Stomach (tissue), 4 donors: Measurements from ENCODE around the gene PPP2R2C.

ENCODE experiments used
- POLR2AphosphoS5 ChIP-seq, 3 donors: sonication (generic); formaldehyde crosslinking; IDR thresholded peaks; one replicate each; pipeline ENCODE4 v1.6.1; 2016; ENCODE audit warnings: antibody characterized with exemption in 3 of 3
- TF ChIP-seq, protein P1 (sequence below), 7 experiments: fragments of 450-650 bp in 4 of 7; fragments of 200-600 bp in 3 of 7; sonication (generic) in 3 of 7; IDR thresholded peaks; one replicate each; pipeline ENCODE4 v1.5.1; 2016 to 2019; ENCODE audit warnings: antibody characterized with exemption in 7 of 7, control low read depth in 2 of 7, mild to moderate bottlenecking in 1 of 7

DNA sequence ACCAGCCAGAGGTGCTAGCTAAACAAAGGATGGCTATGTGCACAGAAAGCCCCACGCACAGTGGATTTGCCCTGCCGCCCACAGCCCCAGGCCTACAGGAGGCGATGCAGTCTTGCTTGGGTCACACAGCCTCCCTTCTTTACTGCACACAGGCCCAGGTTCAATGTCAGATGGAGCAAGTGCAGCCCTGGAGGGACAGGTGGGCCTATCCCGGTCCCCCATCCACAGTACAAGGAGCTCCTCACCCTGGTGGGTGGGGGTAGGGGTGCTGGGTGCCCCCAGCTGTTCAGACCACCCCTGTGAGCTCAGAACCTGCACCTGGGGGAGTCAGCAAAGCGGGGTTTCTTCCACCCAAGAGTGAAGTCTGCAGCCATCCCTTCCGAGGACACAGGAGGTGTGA lies 114.9 kb downstream of the PPP2R2C start:
- no peak for TF ChIP-seq POLR2AphosphoS5 (IDR thresholded peaks at IDR 0.05)
- TF ChIP-seq, protein P1, sequence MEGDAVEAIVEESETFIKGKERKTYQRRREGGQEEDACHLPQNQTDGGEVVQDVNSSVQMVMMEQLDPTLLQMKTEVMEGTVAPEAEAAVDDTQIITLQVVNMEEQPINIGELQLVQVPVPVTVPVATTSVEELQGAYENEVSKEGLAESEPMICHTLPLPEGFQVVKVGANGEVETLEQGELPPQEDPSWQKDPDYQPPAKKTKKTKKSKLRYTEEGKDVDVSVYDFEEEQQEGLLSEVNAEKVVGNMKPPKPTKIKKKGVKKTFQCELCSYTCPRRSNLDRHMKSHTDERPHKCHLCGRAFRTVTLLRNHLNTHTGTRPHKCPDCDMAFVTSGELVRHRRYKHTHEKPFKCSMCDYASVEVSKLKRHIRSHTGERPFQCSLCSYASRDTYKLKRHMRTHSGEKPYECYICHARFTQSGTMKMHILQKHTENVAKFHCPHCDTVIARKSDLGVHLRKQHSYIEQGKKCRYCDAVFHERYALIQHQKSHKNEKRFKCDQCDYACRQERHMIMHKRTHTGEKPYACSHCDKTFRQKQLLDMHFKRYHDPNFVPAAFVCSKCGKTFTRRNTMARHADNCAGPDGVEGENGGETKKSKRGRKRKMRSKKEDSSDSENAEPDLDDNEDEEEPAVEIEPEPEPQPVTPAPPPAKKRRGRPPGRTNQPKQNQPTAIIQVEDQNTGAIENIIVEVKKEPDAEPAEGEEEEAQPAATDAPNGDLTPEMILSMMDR (IDR thresholded peaks at IDR 0.05) = no peak
